ENCODE measurements around the gene SIK2.

GRCh38 chr11:111623527-111624030 is 21.3 kb downstream of the SIK2 start:
- TF ChIP-seq, protein P1, sequence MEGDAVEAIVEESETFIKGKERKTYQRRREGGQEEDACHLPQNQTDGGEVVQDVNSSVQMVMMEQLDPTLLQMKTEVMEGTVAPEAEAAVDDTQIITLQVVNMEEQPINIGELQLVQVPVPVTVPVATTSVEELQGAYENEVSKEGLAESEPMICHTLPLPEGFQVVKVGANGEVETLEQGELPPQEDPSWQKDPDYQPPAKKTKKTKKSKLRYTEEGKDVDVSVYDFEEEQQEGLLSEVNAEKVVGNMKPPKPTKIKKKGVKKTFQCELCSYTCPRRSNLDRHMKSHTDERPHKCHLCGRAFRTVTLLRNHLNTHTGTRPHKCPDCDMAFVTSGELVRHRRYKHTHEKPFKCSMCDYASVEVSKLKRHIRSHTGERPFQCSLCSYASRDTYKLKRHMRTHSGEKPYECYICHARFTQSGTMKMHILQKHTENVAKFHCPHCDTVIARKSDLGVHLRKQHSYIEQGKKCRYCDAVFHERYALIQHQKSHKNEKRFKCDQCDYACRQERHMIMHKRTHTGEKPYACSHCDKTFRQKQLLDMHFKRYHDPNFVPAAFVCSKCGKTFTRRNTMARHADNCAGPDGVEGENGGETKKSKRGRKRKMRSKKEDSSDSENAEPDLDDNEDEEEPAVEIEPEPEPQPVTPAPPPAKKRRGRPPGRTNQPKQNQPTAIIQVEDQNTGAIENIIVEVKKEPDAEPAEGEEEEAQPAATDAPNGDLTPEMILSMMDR (IDR thresholded peaks at IDR 0.05) = no peak
- no peak for TF ChIP-seq POLR2AphosphoS5 (IDR thresholded peaks at IDR 0.05)
